Measurements from ENCODE around the gene PAIP2B.

PAIP2B gene

GRCh38 chr2:71150082-71150816 is 76.7 kb downstream of the PAIP2B start:
- no peak for DNase-seq

GRCh38 chr2:71148506-71149063 is 78.3 kb downstream of the PAIP2B start:
- DNase-seq: no peak

DNA sequence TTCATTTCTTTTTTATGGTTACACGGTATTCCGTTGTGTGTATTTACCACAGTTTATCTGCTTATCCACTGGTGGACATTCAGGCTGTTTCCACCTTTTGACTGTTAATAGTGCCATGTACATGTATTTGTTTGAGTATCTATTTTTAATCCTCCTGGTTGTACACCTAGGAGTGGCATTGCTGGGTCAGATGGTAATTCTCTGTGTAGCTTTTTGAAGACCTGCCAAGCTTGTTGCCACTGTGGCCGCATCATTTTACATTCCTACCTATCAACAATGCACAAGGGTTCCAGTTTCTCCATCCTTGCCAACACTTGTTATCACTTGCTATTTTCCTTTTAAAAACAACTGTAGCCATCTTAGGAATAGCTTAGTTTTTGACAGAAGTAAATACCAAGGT is 83.1 kb downstream of the PAIP2B start:
- no peak for DNase-seq

DNA sequence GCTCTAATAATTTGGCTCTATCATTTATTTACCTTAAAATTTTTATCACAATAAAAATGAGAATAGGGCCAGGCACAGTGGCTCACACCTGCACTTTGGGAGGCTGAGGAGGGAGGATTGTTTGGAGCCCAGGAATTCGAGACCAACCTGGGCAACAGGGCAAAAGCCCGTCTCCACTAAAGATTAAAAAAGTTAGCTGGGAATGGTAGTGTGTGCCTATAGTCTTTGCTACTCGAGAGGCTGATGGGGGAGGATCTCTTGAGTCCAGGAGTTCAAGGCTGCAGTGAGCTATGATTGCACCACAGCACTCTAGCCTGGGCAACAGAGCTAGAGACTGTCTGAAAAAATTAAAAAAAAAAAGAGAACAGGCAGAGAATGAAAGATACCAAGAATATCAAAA is 90.7 kb downstream of the PAIP2B start:
- no peak for DNase-seq

DNA sequence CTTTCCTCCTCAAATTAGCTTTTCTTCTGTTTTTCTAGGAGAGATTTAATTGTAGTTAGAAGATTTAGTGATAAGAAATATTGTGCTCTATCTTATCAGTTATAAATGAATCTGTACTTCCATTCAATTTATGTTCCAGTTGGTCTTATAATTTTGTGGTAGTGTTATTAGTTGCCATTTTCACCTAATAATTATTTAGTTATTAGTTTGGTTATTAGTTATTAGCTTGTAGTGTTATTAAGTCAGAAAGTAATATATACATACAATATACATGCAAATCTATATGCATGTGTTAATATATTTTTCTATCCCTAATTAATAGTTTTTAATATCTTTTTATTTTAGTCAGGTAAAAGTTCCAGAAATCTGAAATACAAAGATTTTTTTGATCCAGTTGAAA is 93.3 kb downstream of the PAIP2B start:
- DNase-seq: no peak

Data from activated CD4-positive, alpha-beta T cell treated with anti-CD3 and anti-CD28 coated beads, Interleukin-2, amount 50 U/mL, for 1 hour (primary cell).